MCF 10A (cell line): Measurements from ENCODE around the gene KCNN1. TPM values are rescaled to one million over a fixed set of nuclear protein-coding genes. Genes with fewer than 3 reads are reported as not detected.
"Not testable (repeated sequence)": the region's sequence is repeated elsewhere in the genome, so short reads cannot be mapped to it uniquely, and the experiment has no call there.

Source experiments
- BruUV-seq: library from RNA; stranded (reverse); fragments of 400-500 nt; replicated peaks from 2 replicates; lab custom pipeline; 2021; lab: Mats Ljungman, UMichigan
- CTCF ChIA-PET: fragments of 300-600 bp; sonication (Branson Sonifier 250); formaldehyde crosslinking; extraction: SDS; loops from one replicate; lab custom pipeline; 2021; ENCODE audit warnings: antibody characterized with exemption, inconsistent platforms; lab: Yijun Ruan, JAX
- POLR2A ChIA-PET: fragments of 300-600, 350-650 bp; sonication (Branson Sonifier 250); formaldehyde crosslinking; extraction: SDS; loops from one replicate; lab custom pipeline; 2020; ENCODE audit warnings: antibody characterized with exemption, inconsistent platforms; lab: Yijun Ruan, JAX
- DNase-seq: peaks from one replicate; pipeline ENCODE4 v3.0.0-alpha.2; 2018; ENCODE audit not compliant: unreplicated experiment
- H3K27ac Mint-ChIP-seq: one replicate; pipeline ENCODE4 v1.8.0; 2022; ENCODE audit warnings: mild to moderate bottlenecking, low read depth, mixed read lengths; ENCODE audit not compliant: unreplicated experiment
- H3K27me3 Mint-ChIP-seq: one replicate; pipeline ENCODE4 v1.8.0; 2022; ENCODE audit warnings: mixed read lengths; ENCODE audit not compliant: insufficient read depth, unreplicated experiment
- H3K36me3 Mint-ChIP-seq: one replicate; pipeline ENCODE4 v1.8.0; 2022; ENCODE audit warnings: mild to moderate bottlenecking, moderate library complexity, mixed read lengths; ENCODE audit not compliant: insufficient read depth, unreplicated experiment
- H3K4me1 Mint-ChIP-seq: one replicate; pipeline ENCODE4 v1.8.0; 2022; ENCODE audit warnings: mixed read lengths; ENCODE audit not compliant: insufficient read depth, unreplicated experiment
- H3K4me3 Mint-ChIP-seq: one replicate; pipeline ENCODE4 v1.8.0; 2022; ENCODE audit warnings: mild to moderate bottlenecking, moderate library complexity, mixed read lengths; ENCODE audit not compliant: unreplicated experiment
- H3K9me3 Mint-ChIP-seq: one replicate; pipeline ENCODE4 v1.8.0; 2022; ENCODE audit warnings: mixed read lengths; ENCODE audit not compliant: unreplicated experiment
- CTCF ChIP-seq: fragments of 200-600 bp; IDR thresholded peaks from one replicate; pipeline ENCODE4 v1.8.0; 2022; ENCODE audit warnings: antibody characterized with exemption, mild to moderate bottlenecking; ENCODE audit not compliant: unreplicated experiment
- intact Hi-C: fragments of 100-400 bp; cut with micrococcal nuclease; formaldehyde crosslinking; loops from 2 replicates; pipeline ENCODE4 v1.14.1; 2022
- total RNA-seq: library from RNA; stranded (reverse); gene quantifications from 2 replicates; pipeline ENCODE4 v1.2.3, GENCODE V29; 2022

KCNN1 gene
- total RNA-seq, 1 experiment from 2014 or later = not detected

- no TSS peak for BruUV-seq
- DNase-seq = no peak
- Mint-ChIP-seq H3K27ac (no peak overlapping the region), H3K36me3 (peaks cover 8% of the 10 kb centered on the region), H3K27me3 (no peaks in the 10 kb centered on the region), H3K9me3 (no peaks in the 10 kb centered on the region), H3K4me3 (no peak overlapping the region), H3K4me1 (peaks cover 33% of the 10 kb centered on the region)
- no peak for TF ChIP-seq CTCF
- POLR2A ChIA-PET = no interaction called here
- CTCF ChIA-PET = no interaction called here
- intact Hi-C loops = no loop called here
Measured at GRCh38 chr19:18023622-18024251, 56.8 kb downstream of the KCNN1 start.

- H3K27ac Mint-ChIP-seq = no peak overlapping the region
- intact Hi-C loops = no loop called here
- no peaks in the 10 kb centered on the region for H3K9me3 Mint-ChIP-seq
- H3K27me3 Mint-ChIP-seq = no peaks in the 10 kb centered on the region
- no peak overlapping the region for H3K4me3 Mint-ChIP-seq
- TF ChIP-seq CTCF = no peak
- peaks cover 4% of the 10 kb centered on the region for H3K4me1 Mint-ChIP-seq
- no TSS peak for BruUV-seq
- ChIA-PET POLR2A (no interaction called here), CTCF (interaction anchor here (0.5 to 1.4 kb wide), 4 partner anchors 31 to 1610 kb away, joined by 3 to 6 read pairs (median 3); no protein-coding TSS in a partner anchor)
- no peak for DNase-seq
- peaks cover 3% of the 10 kb centered on the region for H3K36me3 Mint-ChIP-seq
Measured at GRCh38 chr19:18027151-18027550, 60.2 kb downstream of the KCNN1 start.

- Mint-ChIP-seq H3K4me3 (no peak overlapping the region), H3K9me3 (no peaks in the 10 kb centered on the region), H3K27me3 (no peaks in the 10 kb centered on the region), H3K36me3 (no peaks in the 10 kb centered on the region), H3K27ac (peak overlapping the region; percentile 16), H3K4me1 (no peaks in the 10 kb centered on the region)
- TF ChIP-seq CTCF = no peak
- no TSS peak for BruUV-seq
- intact Hi-C loops = no loop called here
- ChIA-PET POLR2A (interaction anchor here (0.8 to 1.1 kb wide), 4 partner anchors 16 to 170 kb away, joined by 3 to 4 read pairs (median 4); partner anchors contain the start of genes MPV17L2 and RPL18A), CTCF (interaction anchor here (0.7 to 1.9 kb wide), 3 partner anchors 22 to 31 kb away, joined by 3 to 5 read pairs (median 3); no protein-coding TSS in a partner anchor)
- DNase-seq = peak; percentile 66
Measured at GRCh38 chr19:18029617-18030338, 62.9 kb downstream of the KCNN1 start.

- H3K9me3 Mint-ChIP-seq, CTCF ChIA-PET, H3K36me3 Mint-ChIP-seq, H3K27me3 Mint-ChIP-seq, DNase-seq, H3K4me1 Mint-ChIP-seq, H3K27ac Mint-ChIP-seq, intact Hi-C loops, H3K4me3 Mint-ChIP-seq, BruUV-seq: not testable (repeated sequence)
- POLR2A ChIA-PET = interaction anchor here (1.2 kb wide), 1 partner anchor 10 kb away, joined by 4 read pairs; no protein-coding TSS in a partner anchor
Measured at GRCh38 chr19:18031401-18031800, 64.5 kb downstream of the KCNN1 start.

GRCh38 chr19:18032102-18032501 lies 65.2 kb downstream of the KCNN1 start:
- H3K9me3 Mint-ChIP-seq, H3K4me3 Mint-ChIP-seq, H3K27me3 Mint-ChIP-seq, H3K27ac Mint-ChIP-seq, DNase-seq, BruUV-seq, H3K36me3 Mint-ChIP-seq, CTCF ChIA-PET, intact Hi-C loops, H3K4me1 Mint-ChIP-seq: not testable (repeated sequence)
- POLR2A ChIA-PET = interaction anchor here (1.2 kb wide), 1 partner anchor 9 kb away, joined by 4 read pairs; no protein-coding TSS in a partner anchor
